HEK293 (cell line): ENCODE data around the gene IFT80.

ENCODE experiments used
- CTCF ChIA-PET: fragments of 350-600 bp; formaldehyde crosslinking; extraction: SDS; loops from one replicate; lab custom pipeline; 2021; ENCODE audit warnings: antibody characterized with exemption; lab: Yijun Ruan, JAX
- POLR2A ChIA-PET: fragments of 300-600 bp; formaldehyde crosslinking; extraction: SDS; loops from one replicate; lab custom pipeline; 2020; ENCODE audit warnings: antibody characterized with exemption, inconsistent platforms; lab: Yijun Ruan, JAX
- H3K27ac ChIP-seq: fragments of 200-500 bp; sonication (Bioruptor generic); 2 replicates; pipeline ENCODE4 v1.5.1; 2014; ENCODE audit warnings: low read depth, low read length, control low read depth, inconsistent platforms; ENCODE audit errors: extremely low read depth
- H3K36me3 ChIP-seq, 2 experiments: fragments of 200-500 bp in 1 of 2; sonication (Bioruptor generic) in 1 of 2; 1 replicate in 1 of 2; 2 replicates in 1 of 2; pipeline ENCODE4 v1.5.1; 2014 to 2017; ENCODE audit warnings: inconsistent platforms in 2 of 2, low read length in 2 of 2; ENCODE audit not compliant: control insufficient read depth in 2 of 2, insufficient read depth in 1 of 2
- H3K4me1 ChIP-seq: fragments of 200-500 bp; sonication (Bioruptor generic); 2 replicates; pipeline ENCODE4 v1.5.1; 2014; ENCODE audit warnings: mild to moderate bottlenecking, low read length, inconsistent platforms; ENCODE audit not compliant: control insufficient read depth, insufficient read depth
- H3K4me3 ChIP-seq: 2 replicates; pipeline ENCODE4 v1.5.1; 2011; ENCODE audit warnings: low read depth, mild to moderate bottlenecking, control low read depth, low read length, moderate library complexity
- H3K9me3 ChIP-seq: fragments of 200-500 bp; sonication (Bioruptor generic); 2 replicates; pipeline ENCODE4 v1.5.1; 2014; ENCODE audit warnings: low read depth, low read length, inconsistent platforms; ENCODE audit not compliant: control insufficient read depth, insufficient read depth
- BCL11B ChIP-seq: fragments of 450-650 bp; formaldehyde crosslinking; IDR thresholded peaks from 2 replicates; pipeline ENCODE4 v1.5.1; 2016; ENCODE audit warnings: low read depth, missing biosample characterization, missing genetic modification characterization
- PRDM1 ChIP-seq: fragments of 450-650 bp; formaldehyde crosslinking; IDR thresholded peaks from 2 replicates; pipeline ENCODE4; 2016; ENCODE audit warnings: missing biosample characterization, missing genetic modification characterization
- PRDM10 ChIP-seq: fragments of 450-650 bp; formaldehyde crosslinking; IDR thresholded peaks from 2 replicates; pipeline ENCODE4 v1.5.1; 2016; ENCODE audit warnings: missing biosample characterization, missing genetic modification characterization
- PRDM6 ChIP-seq: fragments of 450-650 bp; formaldehyde crosslinking; IDR thresholded peaks from 2 replicates; pipeline ENCODE4 v1.5.1; 2017; ENCODE audit warnings: missing biosample characterization, missing genetic modification characterization
- SALL2 ChIP-seq: fragments of 450-650 bp; formaldehyde crosslinking; IDR thresholded peaks from 2 replicates; pipeline ENCODE4 v1.5.0; 2017; ENCODE audit warnings: missing biosample characterization, mild to moderate bottlenecking, missing genetic modification characterization, borderline replicate concordance
- ZNF174 ChIP-seq: fragments of 450-650 bp; formaldehyde crosslinking; IDR thresholded peaks from 2 replicates; pipeline ENCODE4 v1.5.0; 2017; ENCODE audit warnings: missing biosample characterization, mild to moderate bottlenecking, missing genetic modification characterization
- ZNF175 ChIP-seq: fragments of 450-650 bp; formaldehyde crosslinking; IDR thresholded peaks from 2 replicates; pipeline ENCODE4 v1.5.1; 2016; ENCODE audit warnings: missing biosample characterization, missing genetic modification characterization
- ZNF2 ChIP-seq: fragments of 450-650 bp; formaldehyde crosslinking; IDR thresholded peaks from 2 replicates; pipeline ENCODE4 v1.5.1; 2016; ENCODE audit warnings: missing biosample characterization, missing genetic modification characterization
- ZNF280D ChIP-seq: fragments of 450-650 bp; formaldehyde crosslinking; IDR thresholded peaks from 2 replicates; pipeline ENCODE4 v1.5.1; 2016; ENCODE audit warnings: missing biosample characterization, missing genetic modification characterization
- ZNF324 ChIP-seq: fragments of 450-650 bp; formaldehyde crosslinking; IDR thresholded peaks from 2 replicates; pipeline ENCODE4 v1.5.1; 2016; ENCODE audit warnings: missing biosample characterization, missing genetic modification characterization
- ZNF354C ChIP-seq: fragments of 450-650 bp; formaldehyde crosslinking; IDR thresholded peaks from 2 replicates; pipeline ENCODE4 v1.5.1; 2016; ENCODE audit warnings: missing biosample characterization, missing genetic modification characterization, low read depth, borderline replicate concordance
- ZNF549 ChIP-seq: fragments of 450-650 bp; IDR thresholded peaks from 2 replicates; pipeline ENCODE4 v1.5.1; 2018; ENCODE audit warnings: missing biosample characterization, missing genetic modification characterization, mild to moderate bottlenecking, inconsistent platforms, moderate library complexity
- ZNF555 ChIP-seq: fragments of 450-650 bp; formaldehyde crosslinking; conservative IDR thresholded peaks from 2 replicates; pipeline ENCODE4 v1.5.1; 2017; ENCODE audit warnings: missing biosample characterization, mild to moderate bottlenecking, missing genetic modification characterization, inconsistent platforms
- ZNF600 ChIP-seq: fragments of 450-650 bp; formaldehyde crosslinking; IDR thresholded peaks from 2 replicates; pipeline ENCODE4 v1.5.1; 2016; ENCODE audit warnings: missing biosample characterization, missing genetic modification characterization
- ZNF621 ChIP-seq: fragments of 450-650 bp; formaldehyde crosslinking; IDR thresholded peaks from 2 replicates; pipeline ENCODE4 v1.5.1; 2017; ENCODE audit warnings: missing biosample characterization, missing genetic modification characterization
- ZXDB ChIP-seq: fragments of 450-650 bp; formaldehyde crosslinking; IDR thresholded peaks from 2 replicates; pipeline ENCODE4 v1.5.1; 2016; ENCODE audit warnings: missing biosample characterization, missing genetic modification characterization
- TF ChIP-seq, protein P1 (sequence below): fragments of 450-650 bp; formaldehyde crosslinking; IDR thresholded peaks from 2 replicates; pipeline ENCODE4 v1.5.1; 2016; ENCODE audit warnings: missing biosample characterization, missing genetic modification characterization

Gene IFT80

DNA sequence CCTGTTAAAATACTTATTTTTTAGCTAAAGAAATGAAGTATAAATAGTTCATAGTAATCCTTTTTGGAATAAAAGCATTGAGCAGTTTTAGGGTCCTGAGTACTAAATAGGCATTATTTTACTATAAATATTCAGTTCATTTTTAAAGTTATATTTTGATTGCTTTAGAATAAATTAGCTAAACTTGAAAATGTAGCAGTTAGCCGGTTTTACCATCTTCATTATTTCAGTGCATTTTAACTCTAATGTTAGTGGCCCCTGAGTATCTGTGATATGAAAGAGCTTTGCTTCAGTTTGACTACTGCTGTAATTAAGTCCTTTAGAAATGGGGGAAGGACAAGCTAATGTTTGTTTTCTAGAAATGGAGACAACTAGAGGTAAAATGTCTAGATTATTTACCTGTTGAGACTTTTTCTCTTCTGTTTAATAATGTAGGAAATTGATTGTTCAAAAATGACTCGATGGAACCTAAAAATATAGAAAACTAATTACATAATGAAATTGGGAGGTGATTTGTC lies 4.1 kb upstream of the IFT80 start (continued):
- TF ChIP-seq ZNF621 (tag by site-specific recombination) (no peak), SALL2 (tag by site-specific recombination) (no peak)

DNA sequence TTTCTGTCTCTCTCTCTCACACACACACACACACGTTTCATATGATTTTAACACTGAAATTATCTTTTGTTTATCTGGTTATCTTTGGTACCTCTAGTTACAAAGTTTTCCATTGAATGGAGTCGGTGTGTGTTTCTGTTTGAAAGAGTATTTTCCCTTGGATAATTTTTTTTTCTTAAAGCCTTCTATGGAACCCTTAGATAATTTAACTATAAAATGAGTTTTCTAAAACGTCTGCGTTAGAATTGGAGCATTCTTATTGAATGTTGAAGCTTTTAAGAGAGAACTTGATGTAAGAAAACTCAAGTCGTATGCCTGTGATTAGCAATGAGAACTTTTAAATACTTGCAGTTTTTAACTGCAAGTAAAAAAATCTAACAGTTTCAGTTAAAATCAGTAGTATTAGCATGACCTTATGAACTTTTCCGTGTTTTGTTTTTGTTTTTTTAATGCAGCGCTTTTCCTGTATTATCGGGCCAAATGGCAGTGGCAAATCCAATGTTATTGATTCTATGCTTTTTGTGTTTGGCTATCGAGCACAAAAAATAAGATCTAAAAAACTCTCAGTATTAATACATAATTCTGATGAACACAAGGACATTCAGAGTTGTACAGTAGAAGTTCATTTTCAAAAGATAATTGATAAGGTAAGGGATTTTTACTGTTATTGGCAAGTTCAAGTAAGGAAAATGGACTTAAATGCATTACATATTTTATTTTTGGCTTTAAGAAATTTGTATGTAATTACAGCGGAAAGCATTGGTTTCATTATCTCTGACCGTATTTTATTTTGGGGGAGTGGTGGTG lies 3.4 kb upstream of the IFT80 start:
- H3K4me3 ChIP-seq: peak overlapping the region; percentile 72
- no peak for TF ChIP-seq ZNF324 (tag by site-specific recombination)
- TF ChIP-seq ZNF555 (tag by site-specific recombination): no peak
- TF ChIP-seq ZXDB (tag by site-specific recombination): no peak
- no peak for TF ChIP-seq ZNF174 (tag by site-specific recombination)
- TF ChIP-seq PRDM10: no peak
- peak; percentile 35; the same call in 1 of the 2 replicates for TF ChIP-seq PRDM1 (tag by site-specific recombination)
- peak; percentile 65 for TF ChIP-seq PRDM6
- TF ChIP-seq, all 188 proteins: peak for 2
- no peaks in the 10 kb centered on the region for H3K4me1 ChIP-seq
- ChIA-PET POLR2A (interaction anchor here (0.7 to 1.4 kb wide), 3 partner anchors 47 to 565 kb away, joined by 3 to 7 read pairs (median 3); partner anchors contain the start of gene TRIM59), CTCF (interaction anchor here (0.6 to 2.5 kb wide), 2 partner anchors 12 to 32 kb away, joined by 5 to 12 read pairs; no protein-coding TSS in a partner anchor)
- no peaks in the 10 kb centered on the region for H3K9me3 ChIP-seq
- peaks cover 6 to 59% of the 10 kb centered on the region in 2 experiments; a peak in 2 of 3 replicates for H3K36me3 ChIP-seq
- H3K27ac ChIP-seq: no peak overlapping the region

DNA sequence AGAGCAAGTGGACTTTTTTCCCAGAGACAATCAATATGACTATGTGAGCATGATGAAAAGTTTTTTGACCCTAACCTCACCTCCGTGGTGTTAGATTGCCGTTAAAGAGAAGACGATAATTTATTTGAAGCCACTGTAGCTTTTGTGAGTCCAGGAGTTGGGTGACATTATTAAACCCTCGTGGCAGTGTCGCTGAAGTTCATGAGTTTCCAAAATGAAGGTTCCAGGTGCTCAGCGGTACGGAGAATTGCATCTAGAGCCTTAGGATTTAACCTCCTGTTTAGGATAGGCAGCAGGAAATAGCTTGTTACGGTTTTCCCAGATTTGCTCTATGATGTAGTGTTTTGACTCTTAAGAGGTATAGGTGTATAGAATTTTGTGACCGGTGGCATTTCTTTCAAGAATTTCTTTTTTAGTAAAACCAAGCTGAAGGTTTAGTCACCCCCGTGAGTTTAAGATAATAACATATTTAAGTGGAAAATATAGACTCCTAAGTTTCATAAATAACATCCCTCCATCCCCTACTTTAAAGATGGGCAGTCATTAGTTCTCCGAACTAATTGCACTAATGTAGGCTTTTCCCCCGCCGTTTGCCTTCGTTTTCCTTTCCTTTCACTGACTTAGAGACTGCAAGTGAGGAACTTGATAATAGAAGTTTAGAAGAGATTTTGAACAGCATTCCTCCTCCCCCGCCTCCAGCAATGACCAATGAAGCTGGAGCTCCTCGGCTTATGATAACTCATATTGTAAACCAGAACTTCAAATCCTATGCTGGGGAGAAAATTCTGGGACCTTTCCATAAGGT lies 2.5 kb upstream of the IFT80 start:
- no peaks in the 10 kb centered on the region for H3K4me1 ChIP-seq
- H3K27ac ChIP-seq: peak overlapping the region; percentile 91
- H3K4me3 ChIP-seq: peak overlapping the region; percentile 72
- H3K9me3 ChIP-seq: no peaks in the 10 kb centered on the region
- POLR2A ChIA-PET: interaction anchor here (0.6 to 1.4 kb wide), 3 partner anchors 10 to 48 kb away, joined by 3 to 7 read pairs (median 4); partner anchors contain the start of gene TRIM59
- peaks cover 6 to 50% of the 10 kb centered on the region in 2 experiments; a peak in 2 of 3 replicates for H3K36me3 ChIP-seq
- CTCF ChIA-PET: interaction anchor here (0.6 to 2.5 kb wide), 2 partner anchors 12 to 25 kb away, joined by 4 to 12 read pairs; no protein-coding TSS in a partner anchor
- TF ChIP-seq, protein P1, sequence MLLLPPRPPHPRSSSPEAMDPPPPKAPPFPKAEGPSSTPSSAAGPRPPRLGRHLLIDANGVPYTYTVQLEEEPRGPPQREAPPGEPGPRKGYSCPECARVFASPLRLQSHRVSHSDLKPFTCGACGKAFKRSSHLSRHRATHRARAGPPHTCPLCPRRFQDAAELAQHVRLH: no peak
- TF ChIP-seq ZNF600 (tag by site-specific recombination) (0 out of 2 replicates have a peak, but pooled peaks have one; percentile 12), ZNF175 (tag by site-specific recombination) (no peak), PRDM1 (tag by site-specific recombination) (peak; percentile 95), BCL11B (tag by site-specific recombination) (0 out of 2 replicates have a peak, but pooled peaks have one; percentile 8), ZNF354C (tag by site-specific recombination) (no peak), ZNF2 (no peak), ZNF280D (tag by site-specific recombination) (no peak), ZNF549 (tag by site-specific recombination) (no peak)
